DOHH2 (cell line): ENCODE results near the gene DISP2.

Source experiments
- EZH2phosphoT487 ChIP-seq: fragments of 200-600 bp; sonication (generic); IDR thresholded peaks from 2 replicates; pipeline ENCODE4 v1.6.1; 2017; ENCODE audit warnings: borderline replicate concordance, mild to moderate bottlenecking, antibody characterized with exemption, low read length, moderate library complexity, mixed read lengths
- TF ChIP-seq, protein P1 (sequence below): fragments of 200-600 bp; sonication (generic); IDR thresholded peaks from one replicate; pipeline ENCODE4 v1.5.1; 2014; ENCODE audit warnings: antibody characterized with exemption, mild to moderate bottlenecking, low read depth, low read length; ENCODE audit not compliant: poor library complexity, severe bottlenecking

DNA sequence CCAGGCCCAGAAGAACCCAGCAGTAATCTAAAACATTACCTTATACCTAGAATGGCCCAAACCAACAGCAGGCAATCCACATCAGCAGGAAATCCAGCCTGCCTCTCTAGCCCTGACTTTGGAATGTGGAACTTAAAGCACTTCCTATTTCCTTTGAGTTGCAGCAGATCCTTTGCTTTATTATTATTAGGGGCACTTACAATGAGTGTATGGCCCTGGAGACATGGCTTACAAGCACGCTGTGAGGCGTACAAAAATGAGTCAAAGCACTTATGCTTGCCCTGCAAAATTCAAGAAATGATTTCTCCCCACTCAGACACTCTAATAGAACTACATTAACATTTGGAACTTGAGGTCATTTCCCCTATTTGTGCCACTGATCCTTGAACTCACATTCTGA, 15.0 kb downstream of the DISP2 start:
- TF ChIP-seq, protein P1, sequence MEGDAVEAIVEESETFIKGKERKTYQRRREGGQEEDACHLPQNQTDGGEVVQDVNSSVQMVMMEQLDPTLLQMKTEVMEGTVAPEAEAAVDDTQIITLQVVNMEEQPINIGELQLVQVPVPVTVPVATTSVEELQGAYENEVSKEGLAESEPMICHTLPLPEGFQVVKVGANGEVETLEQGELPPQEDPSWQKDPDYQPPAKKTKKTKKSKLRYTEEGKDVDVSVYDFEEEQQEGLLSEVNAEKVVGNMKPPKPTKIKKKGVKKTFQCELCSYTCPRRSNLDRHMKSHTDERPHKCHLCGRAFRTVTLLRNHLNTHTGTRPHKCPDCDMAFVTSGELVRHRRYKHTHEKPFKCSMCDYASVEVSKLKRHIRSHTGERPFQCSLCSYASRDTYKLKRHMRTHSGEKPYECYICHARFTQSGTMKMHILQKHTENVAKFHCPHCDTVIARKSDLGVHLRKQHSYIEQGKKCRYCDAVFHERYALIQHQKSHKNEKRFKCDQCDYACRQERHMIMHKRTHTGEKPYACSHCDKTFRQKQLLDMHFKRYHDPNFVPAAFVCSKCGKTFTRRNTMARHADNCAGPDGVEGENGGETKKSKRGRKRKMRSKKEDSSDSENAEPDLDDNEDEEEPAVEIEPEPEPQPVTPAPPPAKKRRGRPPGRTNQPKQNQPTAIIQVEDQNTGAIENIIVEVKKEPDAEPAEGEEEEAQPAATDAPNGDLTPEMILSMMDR, result no peak
- no peak for TF ChIP-seq EZH2phosphoT487
